ENCODE measurements around the gene TSPAN1. TPM values are rescaled to one million over a fixed set of nuclear protein-coding genes. Genes with fewer than 3 reads are reported as not detected.

Gene TSPAN1
- total RNA-seq, 1 experiment from 2014 or later = 2.3 TPM

Other genes with a start within 250 kb of the TSPAN1 start
- 0.30 and 0.52 TPM in 2 replicates for gene PIK3R3, start 42.5 kb upstream of the TSPAN1 start, total RNA-seq (2014; rRNA removed; shearing (Covaris generic); ENCODE audit: low replicate concordance)
- gene P3R3URF, start 1.4 kb downstream of the TSPAN1 start, total RNA-seq (2014; rRNA removed; shearing (Covaris generic); ENCODE audit: low replicate concordance) = not detected in 2 replicates
- 125 and 130 TPM in 2 replicates for gene POMGNT1, start 23.3 kb downstream of the TSPAN1 start, total RNA-seq (2014; rRNA removed; shearing (Covaris generic); ENCODE audit: low replicate concordance)
- gene LURAP1, start 28.2 kb downstream of the TSPAN1 start, total RNA-seq (2014; rRNA removed; shearing (Covaris generic); ENCODE audit: low replicate concordance) = not detected in 2 replicates
- 9.7 and 23.5 TPM in 2 replicates for gene RAD54L, start 72.7 kb downstream of the TSPAN1 start, total RNA-seq (2014; rRNA removed; shearing (Covaris generic); ENCODE audit: low replicate concordance)
- 81.7 and 88.1 TPM in 2 replicates for gene LRRC41, start 128.5 kb downstream of the TSPAN1 start, total RNA-seq (2014; rRNA removed; shearing (Covaris generic); ENCODE audit: low replicate concordance)
- gene UQCRH, start 128.6 kb downstream of the TSPAN1 start, total RNA-seq (2014; rRNA removed; shearing (Covaris generic); ENCODE audit: low replicate concordance) = 458 and 554 TPM in 2 replicates
- gene NSUN4, start 165.7 kb downstream of the TSPAN1 start, total RNA-seq (2014; rRNA removed; shearing (Covaris generic); ENCODE audit: low replicate concordance) = 19.4 and 31.3 TPM in 2 replicates
- gene FAAH, start 219.2 kb downstream of the TSPAN1 start, total RNA-seq (2014; rRNA removed; shearing (Covaris generic); ENCODE audit: low replicate concordance) = 10.9 and 22.5 TPM in 2 replicates

Measured in Caki2 (cell line).